ENCODE data around the gene TRANK1.

The TRANK1 gene

DNA sequence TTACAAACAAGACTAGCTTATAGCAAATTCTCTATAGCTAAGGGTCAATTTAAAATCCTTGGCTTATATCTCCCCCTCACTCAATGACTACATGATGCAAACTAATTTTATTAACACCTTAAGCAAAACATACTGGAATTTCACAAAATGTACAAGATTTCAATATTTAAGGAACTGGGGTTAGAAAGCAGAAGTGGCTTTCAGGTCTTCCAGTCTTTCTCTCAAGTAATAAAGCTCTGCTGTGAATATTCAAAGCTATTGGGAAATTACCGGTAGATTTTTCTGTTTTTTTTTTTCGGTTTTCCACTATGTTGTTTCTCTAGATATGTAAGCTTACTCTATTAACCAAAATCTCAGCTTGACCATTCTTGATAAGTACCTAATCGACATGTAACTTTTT, 44.2 kb upstream of the TRANK1 start:
- DNase-seq (ENCODE audit: low read depth in 2 of 2), result no peak
- H3K4me3 ChIP-seq (replicated peaks in 1 of 2; ENCODE audit: low read depth in 2 of 2, low read length in 2 of 2), result no peak overlapping the region
- TF ChIP-seq, protein P1, sequence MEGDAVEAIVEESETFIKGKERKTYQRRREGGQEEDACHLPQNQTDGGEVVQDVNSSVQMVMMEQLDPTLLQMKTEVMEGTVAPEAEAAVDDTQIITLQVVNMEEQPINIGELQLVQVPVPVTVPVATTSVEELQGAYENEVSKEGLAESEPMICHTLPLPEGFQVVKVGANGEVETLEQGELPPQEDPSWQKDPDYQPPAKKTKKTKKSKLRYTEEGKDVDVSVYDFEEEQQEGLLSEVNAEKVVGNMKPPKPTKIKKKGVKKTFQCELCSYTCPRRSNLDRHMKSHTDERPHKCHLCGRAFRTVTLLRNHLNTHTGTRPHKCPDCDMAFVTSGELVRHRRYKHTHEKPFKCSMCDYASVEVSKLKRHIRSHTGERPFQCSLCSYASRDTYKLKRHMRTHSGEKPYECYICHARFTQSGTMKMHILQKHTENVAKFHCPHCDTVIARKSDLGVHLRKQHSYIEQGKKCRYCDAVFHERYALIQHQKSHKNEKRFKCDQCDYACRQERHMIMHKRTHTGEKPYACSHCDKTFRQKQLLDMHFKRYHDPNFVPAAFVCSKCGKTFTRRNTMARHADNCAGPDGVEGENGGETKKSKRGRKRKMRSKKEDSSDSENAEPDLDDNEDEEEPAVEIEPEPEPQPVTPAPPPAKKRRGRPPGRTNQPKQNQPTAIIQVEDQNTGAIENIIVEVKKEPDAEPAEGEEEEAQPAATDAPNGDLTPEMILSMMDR (IDR thresholded peaks at IDR 0.05; ENCODE audit: low read depth, low read length), result no peak

DNA sequence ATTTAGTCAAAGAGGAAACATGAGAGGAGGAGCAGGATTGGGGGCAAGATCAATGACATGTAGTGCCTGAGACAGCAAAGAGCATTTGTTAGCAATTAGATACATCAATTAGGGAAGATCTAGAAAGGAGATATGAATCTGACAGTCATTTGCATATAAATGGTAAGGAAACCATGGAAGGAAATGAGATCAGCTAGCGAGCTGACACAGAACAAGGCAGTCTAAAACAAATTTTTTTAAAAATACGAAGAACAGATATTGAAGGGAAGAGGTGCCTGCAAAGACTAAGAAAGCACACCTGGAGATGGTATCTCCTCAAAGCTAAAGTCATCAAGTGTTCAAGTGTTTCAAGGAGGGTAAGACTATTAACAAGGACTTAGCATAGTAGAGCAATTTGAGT, 43.5 kb upstream of the TRANK1 start:
- H3K4me3 ChIP-seq (replicated peaks in 1 of 2; ENCODE audit: low read depth in 2 of 2, low read length in 2 of 2), result no peak overlapping the region
- no peak for DNase-seq (ENCODE audit: low read depth in 2 of 2)
- TF ChIP-seq, protein P1 (IDR thresholded peaks at IDR 0.05; ENCODE audit: low read depth, low read length), result no peak

DNA sequence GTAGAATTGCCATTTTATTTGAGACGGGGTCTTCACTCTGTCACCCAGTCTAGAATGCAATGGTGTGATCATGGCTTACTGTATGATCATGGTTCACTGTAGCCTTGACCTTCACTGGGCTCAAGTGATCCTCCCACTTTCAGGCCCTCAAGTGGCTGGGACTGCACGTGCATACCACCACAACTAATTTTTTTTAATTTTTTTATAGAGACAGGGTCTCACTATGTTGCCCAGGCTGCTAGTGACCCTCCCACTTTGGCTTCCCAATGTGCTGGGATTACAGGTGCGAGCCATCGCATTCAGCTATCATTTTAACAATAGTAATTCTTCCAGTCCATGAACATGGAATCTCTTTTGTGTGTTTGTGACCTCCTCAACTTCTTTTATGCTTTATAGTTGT, 36.2 kb upstream of the TRANK1 start:
- TF ChIP-seq, protein P1 (IDR thresholded peaks at IDR 0.05; ENCODE audit: low read depth, low read length), result no peak
- H3K4me3 ChIP-seq (replicated peaks in 1 of 2; ENCODE audit: low read depth in 2 of 2, low read length in 2 of 2), result no peak overlapping the region
- DNase-seq (ENCODE audit: low read depth in 2 of 2), result no peak

DNA sequence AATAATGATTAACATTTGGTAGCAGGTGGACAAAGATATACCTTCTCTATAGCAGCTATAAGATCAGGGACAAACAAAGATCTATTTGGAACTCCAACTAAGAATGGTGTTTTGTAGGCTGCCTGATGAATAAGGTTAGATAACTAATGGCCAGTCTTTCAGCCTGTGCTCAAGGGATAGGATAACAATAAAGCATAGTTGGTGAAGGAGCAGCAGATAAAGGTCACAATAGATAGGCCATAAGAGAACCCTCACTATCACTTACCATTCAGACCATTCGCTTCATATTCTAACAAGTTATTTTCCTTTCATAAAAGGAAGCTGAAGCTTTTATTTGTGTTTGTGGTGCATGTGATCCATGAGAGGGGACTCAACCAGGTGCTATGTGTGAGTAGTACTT, 28.3 kb upstream of the TRANK1 start:
- H3K4me3 ChIP-seq (replicated peaks in 1 of 2; ENCODE audit: low read depth in 2 of 2, low read length in 2 of 2), result no peak overlapping the region
- TF ChIP-seq, protein P1 (IDR thresholded peaks at IDR 0.05; ENCODE audit: low read depth, low read length), result no peak
- DNase-seq (ENCODE audit: low read depth in 2 of 2), result no peak

DNA sequence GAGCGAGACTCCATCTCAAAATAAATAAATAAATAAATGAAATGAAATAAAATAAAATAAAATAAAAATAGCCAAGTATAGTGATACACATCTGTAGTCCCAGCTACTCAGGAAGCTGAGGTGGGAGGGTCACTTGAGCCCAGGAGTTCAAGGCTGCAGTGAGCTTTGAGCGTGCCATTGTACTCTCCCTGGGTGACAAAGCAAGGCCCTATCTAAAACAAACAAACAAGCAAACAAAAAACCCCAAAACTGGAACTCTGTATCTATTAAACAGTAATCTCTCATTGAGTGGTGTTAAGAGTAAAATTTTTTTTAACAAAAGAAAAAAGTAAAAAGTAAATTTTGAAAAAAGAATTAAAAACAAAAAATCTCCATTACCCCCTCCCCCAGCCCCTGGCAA, 27.3 kb upstream of the TRANK1 start:
- H3K4me3 ChIP-seq (replicated peaks in 1 of 2; ENCODE audit: low read depth in 2 of 2, low read length in 2 of 2), result no peak overlapping the region
- TF ChIP-seq, protein P1 (IDR thresholded peaks at IDR 0.05; ENCODE audit: low read depth, low read length), result no peak

DNA sequence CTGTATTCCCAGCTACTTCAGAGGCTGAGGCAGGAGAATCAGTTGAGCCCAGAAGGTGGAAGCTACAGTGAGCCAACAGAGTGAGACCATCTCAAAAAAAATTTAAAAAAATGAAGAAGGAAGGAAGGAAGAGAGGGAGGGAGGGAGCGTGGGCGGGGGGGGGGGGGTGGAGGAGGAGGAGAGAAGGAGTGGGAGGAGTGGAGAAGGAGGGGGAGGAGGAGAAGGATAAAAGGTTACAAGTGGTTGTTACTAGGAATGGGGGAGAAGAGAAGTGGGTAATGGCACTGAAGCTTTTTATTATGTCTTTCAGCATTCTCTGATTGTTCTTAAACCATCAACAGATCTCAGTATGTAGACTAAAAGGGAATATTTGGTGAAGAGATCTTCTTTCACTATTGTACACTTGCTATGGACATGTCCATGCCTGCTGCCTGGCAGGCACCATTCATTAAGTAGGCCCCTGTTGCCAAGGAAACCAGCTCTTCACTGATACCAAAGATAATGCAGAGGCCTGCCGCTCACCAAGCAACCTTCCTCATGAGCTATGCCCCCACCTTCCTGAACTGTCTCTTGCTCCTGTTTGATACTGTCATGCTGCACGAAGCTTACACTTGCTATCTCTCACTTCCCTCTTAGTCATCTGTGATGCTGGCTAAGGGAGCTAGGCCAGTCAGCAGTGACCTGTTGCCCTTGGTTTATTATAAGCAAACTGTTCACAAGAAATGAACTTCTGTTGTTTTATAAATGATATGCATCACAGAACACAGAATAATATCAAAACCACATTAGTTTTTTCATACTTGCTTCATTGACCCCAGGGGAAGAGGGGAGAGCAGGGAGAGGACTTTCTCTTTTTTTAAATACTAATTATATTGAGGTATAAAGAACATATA, 24.9 kb upstream of the TRANK1 start:
- no peak overlapping the region for H3K4me3 ChIP-seq (replicated peaks in 1 of 2; ENCODE audit: low read depth in 2 of 2, low read length in 2 of 2)
- DNase-seq (ENCODE audit: low read depth in 2 of 2), result peak; percentile 51 to 64
- TF ChIP-seq, protein P1 (IDR thresholded peaks at IDR 0.05; ENCODE audit: low read depth, low read length), result no peak

More for the DNA sequence above, 27.3 kb upstream of the TRANK1 start:
- DNase-seq (ENCODE audit: low read depth in 2 of 2), result no peak

Data from cardiac fibroblast (primary cell).